GM19023 (cell line): ENCODE results near the gene UTS2B.
A peak's percentile ranks its signal among the peaks of the same experiment; 100 is the strongest.

Experiments used
- ATAC-seq: cut with Tn5 transposase; IDR thresholded peaks from one replicate; pipeline ENCODE4 v1.9.1; 2021; ENCODE audit warnings: mild to moderate bottlenecking, moderate library complexity; ENCODE audit not compliant: unreplicated experiment

The UTS2B gene

GRCh38 chr3:191353022-191353777, 22.9 kb upstream of the UTS2B start:
- no peak for ATAC-seq

- ATAC-seq = no peak
Measured at GRCh38 chr3:191352014-191352413, 21.7 kb upstream of the UTS2B start.

GRCh38 chr3:191350396-191351090, 20.2 kb upstream of the UTS2B start:
- no peak for ATAC-seq

GRCh38 chr3:191348098-191348497, 17.8 kb upstream of the UTS2B start:
- no peak for ATAC-seq

GRCh38 chr3:191347228-191347627, 16.9 kb upstream of the UTS2B start:
- no peak for ATAC-seq

- ATAC-seq = no peak
Measured at GRCh38 chr3:191345334-191345733, 15.0 kb upstream of the UTS2B start.

- no peak for ATAC-seq
Measured at GRCh38 chr3:191343913-191344312, 13.6 kb upstream of the UTS2B start.

GRCh38 chr3:191343115-191343514, 12.8 kb upstream of the UTS2B start:
- ATAC-seq = no peak

GRCh38 chr3:191342411-191342810, 12.1 kb upstream of the UTS2B start:
- no peak for ATAC-seq

- ATAC-seq = no peak
Measured at GRCh38 chr3:191342006-191342405, 11.7 kb upstream of the UTS2B start.

GRCh38 chr3:191340966-191341365, 10.6 kb upstream of the UTS2B start:
- no peak for ATAC-seq

- no peak for ATAC-seq
Measured at GRCh38 chr3:191340351-191340750, 10.0 kb upstream of the UTS2B start.

- no peak for ATAC-seq
Measured at GRCh38 chr3:191339316-191339917, 9.1 kb upstream of the UTS2B start.

GRCh38 chr3:191338177-191338488, 7.8 kb upstream of the UTS2B start:
- no peak for ATAC-seq

- ATAC-seq = peak; percentile 43
Measured at GRCh38 chr3:191336833-191337232, 6.5 kb upstream of the UTS2B start.

- ATAC-seq = no peak
Measured at GRCh38 chr3:191334346-191334893, 4.1 kb upstream of the UTS2B start.

- no peak for ATAC-seq
Measured at GRCh38 chr3:191333298-191333880, 3.1 kb upstream of the UTS2B start.

GRCh38 chr3:191331388-191331787, 1.1 kb upstream of the UTS2B start:
- no peak for ATAC-seq

GRCh38 chr3:191330530-191331048, 263 bp upstream of the UTS2B start:
- ATAC-seq = no peak

- ATAC-seq = peak; percentile 78
Measured at GRCh38 chr3:191328962-191329653, 1.2 kb downstream of the UTS2B start, which contains the start of gene CCDC50. TSS of gene CCDC50 (plus strand) at chr3:191329394. CDS start at chr3:191329675, 281 bp downstream.
